ENCODE measurements around the gene AP3D1. TPM values are rescaled to one million over a fixed set of nuclear protein-coding genes. Genes with fewer than 3 reads are reported as not detected.
A peak's percentile ranks its signal among the peaks of the same experiment; 100 is the strongest.

AP3D1 gene
- total and polyA plus RNA-seq, 9 of the 15 experiments (the other 6 are each of a cell fraction or from before 2014, with no cell fraction given), result 1.2 to 86.1 (median 35.9) TPM

DNA sequence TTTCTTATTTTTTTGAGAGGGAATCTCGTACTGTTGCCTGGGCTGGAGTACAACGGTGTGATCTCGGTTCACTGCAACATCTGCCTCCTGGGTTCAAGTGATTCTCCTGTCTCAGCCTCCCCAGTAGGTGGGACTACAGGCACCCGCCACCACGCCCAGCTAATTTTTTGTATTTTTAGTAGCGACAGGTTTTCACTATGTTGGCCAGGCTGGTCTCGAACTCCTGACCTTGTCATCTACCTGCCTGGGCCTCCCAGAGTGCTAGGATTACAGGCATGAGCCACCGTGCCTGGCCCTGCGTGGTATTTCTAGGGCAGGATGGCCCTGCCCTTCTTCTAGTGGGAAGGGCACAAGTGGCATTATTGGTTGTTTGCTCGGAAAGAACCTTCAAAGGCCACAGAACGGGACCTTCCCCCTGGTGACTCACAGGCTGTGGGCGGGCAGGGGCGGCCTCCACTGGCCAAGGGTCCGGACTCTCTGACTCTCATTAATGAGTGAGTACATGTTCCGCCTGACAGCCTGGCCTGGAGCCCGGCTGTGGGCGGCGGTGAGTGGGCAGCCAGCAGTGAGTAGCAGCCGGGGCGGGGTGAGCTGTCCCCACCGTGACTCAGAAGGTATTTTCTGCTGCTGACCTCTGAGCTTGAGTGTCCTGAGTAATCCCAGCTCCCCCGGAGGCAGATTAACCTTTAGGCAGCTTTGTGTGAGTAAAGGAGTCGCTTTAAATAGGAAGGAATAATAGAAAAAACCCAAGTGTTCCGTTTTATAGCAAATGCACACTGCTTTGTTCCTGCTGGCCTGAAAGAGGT, 17.5 kb upstream of the AP3D1 start (continued):
- TF ChIP-seq STAT5B (CRISPR knock-in tag; IDR thresholded peaks at IDR 0.05) (no peak), ZFP36 (IDR thresholded peaks at IDR 0.05; ENCODE audit: low read depth, low read length, partially characterized antibody) (no peak), NFATC3 (IDR thresholded peaks at IDR 0.05) (no peak), ATF1 (CRISPR knock-in tag; IDR thresholded peaks at IDR 0.05) (no peak), ATF1 (tag; IDR thresholded peaks at IDR 0.05) (peak; percentile 61), ZEB2 (IDR thresholded peaks at IDR 0.05) (peak; percentile 48; the same call in 1 of the 2 replicates), ETS2 (tag; IDR thresholded peaks at IDR 0.05; ENCODE audit: borderline replicate concordance, poor library complexity, severe bottlenecking) (no peak), GABPB1 (CRISPR knock-in tag; IDR thresholded peaks at IDR 0.05) (0 out of 2 replicates have a peak, but pooled peaks have one; percentile 31), CXXC5 (CRISPR knock-in tag; IDR thresholded peaks at IDR 0.05) (peak; percentile 62), MEF2A (IDR thresholded peaks at IDR 0.05; ENCODE audit: control insufficient read depth, low read depth, low read length) (peak; percentile 98), GABPA (tag; conservative IDR thresholded peaks at IDR 0.05; ENCODE audit: low read depth) (peak; percentile 49; the same call in 1 of the 2 replicates), RBM14 (IDR thresholded peaks at IDR 0.05; ENCODE audit: borderline replicate concordance, insufficient read depth, low read depth, low read length) (no peak), PML (IDR thresholded peaks at IDR 0.05; ENCODE audit: low read length) (no peak; the same call in 1 of the 2 replicates), KLF1 (tag; IDR thresholded peaks at IDR 0.05) (no peak), ADNP (tag; IDR thresholded peaks at IDR 0.05) (peak; percentile 84), COPS2 (conservative IDR thresholded peaks at IDR 0.05) (no peak), OTX1 (CRISPR knock-in tag; IDR thresholded peaks at IDR 0.05) (no peak), SMC3 (conservative IDR thresholded peaks at IDR 0.05; ENCODE audit: insufficient read depth, low read depth, low read length) (0 out of 2 replicates have a peak, but pooled peaks have one; percentile 10), CHAMP1 (IDR thresholded peaks at IDR 0.05) (no peak), PREB (CRISPR knock-in tag; IDR thresholded peaks at IDR 0.05) (no peak), NFE2 (IDR thresholded peaks at IDR 0.05; ENCODE audit: low read depth) (peak; percentile 85), DMBX1 (CRISPR knock-in tag; IDR thresholded peaks at IDR 0.05; ENCODE audit: borderline replicate concordance) (no peak)
- TF ChIP-seq, protein P1, sequence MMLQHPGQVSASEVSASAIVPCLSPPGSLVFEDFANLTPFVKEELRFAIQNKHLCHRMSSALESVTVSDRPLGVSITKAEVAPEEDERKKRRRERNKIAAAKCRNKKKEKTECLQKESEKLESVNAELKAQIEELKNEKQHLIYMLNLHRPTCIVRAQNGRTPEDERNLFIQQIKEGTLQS (IDR thresholded peaks at IDR 0.05), result peak; percentile 98
- TF ChIP-seq, protein P1 (CRISPR knock-in tag; conservative IDR thresholded peaks at IDR 0.05), result peak; percentile 96
